ENCODE data around the gene STRAP. TPM values are rescaled to one million over a fixed set of nuclear protein-coding genes. Genes with fewer than 3 reads are reported as not detected.

The STRAP gene
- total and polyA plus RNA-seq, 8 donors = 36.1 to 52.2 (median 44.9) TPM

DNA sequence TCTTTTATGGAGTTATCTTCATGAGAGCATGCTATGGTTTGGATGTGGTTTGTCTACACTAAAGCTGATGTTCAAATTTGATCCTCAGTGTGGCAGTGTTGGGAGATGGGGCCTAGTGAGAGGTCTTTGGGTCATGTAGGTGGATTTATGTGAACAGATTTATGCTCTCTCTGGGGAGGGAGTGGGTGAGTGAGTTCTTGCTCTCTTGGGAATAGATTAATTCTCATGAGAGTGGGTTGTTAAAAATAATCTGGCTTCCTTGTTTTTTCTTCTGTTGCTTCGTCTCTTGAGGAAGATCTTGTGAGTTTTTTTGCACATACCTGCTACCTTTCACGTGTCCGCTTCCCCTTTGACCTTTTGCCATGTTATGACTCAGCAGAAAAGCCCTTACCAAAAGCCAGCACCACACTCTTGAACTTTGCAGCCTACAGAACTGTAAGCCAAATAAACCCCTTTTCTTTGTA is 49.4 kb downstream of the STRAP start:
- FAIRE-seq (no peak), DNase-seq (no peak), ATAC-seq (no peak)
- H3K4me3 ChIP-seq = no peak overlapping the region
- WGBS, 2 donors = 80% methylated on average over 3 of the region's 3 CpGs
- H3K4me1 ChIP-seq = peaks cover 0 to 12% (median 0%) of the 10 kb centered on the region in 3 donors
- TF ChIP-seq, protein P1, sequence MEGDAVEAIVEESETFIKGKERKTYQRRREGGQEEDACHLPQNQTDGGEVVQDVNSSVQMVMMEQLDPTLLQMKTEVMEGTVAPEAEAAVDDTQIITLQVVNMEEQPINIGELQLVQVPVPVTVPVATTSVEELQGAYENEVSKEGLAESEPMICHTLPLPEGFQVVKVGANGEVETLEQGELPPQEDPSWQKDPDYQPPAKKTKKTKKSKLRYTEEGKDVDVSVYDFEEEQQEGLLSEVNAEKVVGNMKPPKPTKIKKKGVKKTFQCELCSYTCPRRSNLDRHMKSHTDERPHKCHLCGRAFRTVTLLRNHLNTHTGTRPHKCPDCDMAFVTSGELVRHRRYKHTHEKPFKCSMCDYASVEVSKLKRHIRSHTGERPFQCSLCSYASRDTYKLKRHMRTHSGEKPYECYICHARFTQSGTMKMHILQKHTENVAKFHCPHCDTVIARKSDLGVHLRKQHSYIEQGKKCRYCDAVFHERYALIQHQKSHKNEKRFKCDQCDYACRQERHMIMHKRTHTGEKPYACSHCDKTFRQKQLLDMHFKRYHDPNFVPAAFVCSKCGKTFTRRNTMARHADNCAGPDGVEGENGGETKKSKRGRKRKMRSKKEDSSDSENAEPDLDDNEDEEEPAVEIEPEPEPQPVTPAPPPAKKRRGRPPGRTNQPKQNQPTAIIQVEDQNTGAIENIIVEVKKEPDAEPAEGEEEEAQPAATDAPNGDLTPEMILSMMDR (IDR thresholded peaks at IDR 0.05) = no peak
- H3K9me3 ChIP-seq = no peaks in the 10 kb centered on the region
- H3K36me3 ChIP-seq = no peaks in the 10 kb centered on the region
- no peaks in the 10 kb centered on the region for H3K27me3 ChIP-seq
- intact Hi-C loops (cut with DNase I) = no loop called here
- H3K27ac ChIP-seq = no peak overlapping the region

DNA sequence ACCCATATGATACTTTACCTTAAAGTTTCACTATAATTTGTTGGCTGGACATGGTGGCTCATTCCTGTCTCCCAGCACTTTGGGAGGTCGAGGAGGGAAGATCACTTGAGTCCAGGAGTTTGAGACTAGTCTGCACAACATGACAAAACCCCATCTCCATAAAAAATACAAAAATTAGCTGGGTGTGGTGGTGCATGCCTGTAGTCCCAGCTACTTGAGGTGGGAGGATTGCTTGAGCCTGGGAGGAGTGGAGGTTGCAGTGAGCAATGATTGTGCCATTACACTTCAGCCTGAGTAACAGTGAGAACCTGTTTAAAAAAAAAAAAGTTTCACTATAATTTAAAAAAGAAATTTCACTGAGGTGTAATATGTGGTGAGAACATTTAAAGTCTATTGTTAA is 50.1 kb downstream of the STRAP start:
- H3K4me1 ChIP-seq = peaks cover 0 to 12% (median 0%) of the 10 kb centered on the region in 3 donors
- no peak for FAIRE-seq
- DNase-seq = no peak
- H3K36me3 ChIP-seq = no peaks in the 10 kb centered on the region
- H3K27me3 ChIP-seq = no peaks in the 10 kb centered on the region
- H3K4me3 ChIP-seq = no peak overlapping the region
- intact Hi-C loops (cut with DNase I) = no loop called here
- no peak for ATAC-seq
- H3K9me3 ChIP-seq = no peaks in the 10 kb centered on the region
- TF ChIP-seq, protein P1 (IDR thresholded peaks at IDR 0.05) = no peak
- no peak overlapping the region for H3K27ac ChIP-seq
- 91 to 97% methylated on average over 1 of the region's 1 CpG for WGBS, 2 donors

DNA sequence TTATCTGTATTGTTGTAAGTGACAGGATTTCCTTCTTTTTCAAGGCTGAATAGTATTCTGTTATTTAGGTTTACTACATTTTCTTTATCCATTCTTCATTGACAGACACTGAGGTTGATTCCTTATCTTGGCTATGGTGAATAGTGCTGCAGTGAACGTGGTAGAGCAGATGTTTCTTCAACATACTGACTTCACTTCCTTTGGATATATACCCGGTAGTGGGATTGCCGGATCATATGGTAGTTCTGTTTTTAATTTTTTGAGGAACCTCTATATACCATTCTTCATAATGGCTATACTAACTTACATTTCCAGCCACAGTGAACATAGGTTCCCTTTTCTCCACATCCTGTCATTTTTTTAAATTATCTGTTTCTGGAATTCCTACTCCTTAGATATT is 50.8 kb downstream of the STRAP start:
- FAIRE-seq = no peak
- Histone ChIP-seq H3K36me3 (no peaks in the 10 kb centered on the region), H3K27me3 (no peaks in the 10 kb centered on the region), H3K4me1 (peaks cover 0 to 10% (median 0%) of the 10 kb centered on the region in 3 donors), H3K27ac (no peak overlapping the region), H3K9me3 (no peaks in the 10 kb centered on the region), H3K4me3 (no peak overlapping the region)
- 87 to 92% methylated on average over 3 of the region's 3 CpGs for WGBS, 2 donors
- TF ChIP-seq, protein P1 (IDR thresholded peaks at IDR 0.05) = no peak
- no peak for DNase-seq
- no peak for ATAC-seq
- intact Hi-C loops (cut with DNase I) = no loop called here

DNA sequence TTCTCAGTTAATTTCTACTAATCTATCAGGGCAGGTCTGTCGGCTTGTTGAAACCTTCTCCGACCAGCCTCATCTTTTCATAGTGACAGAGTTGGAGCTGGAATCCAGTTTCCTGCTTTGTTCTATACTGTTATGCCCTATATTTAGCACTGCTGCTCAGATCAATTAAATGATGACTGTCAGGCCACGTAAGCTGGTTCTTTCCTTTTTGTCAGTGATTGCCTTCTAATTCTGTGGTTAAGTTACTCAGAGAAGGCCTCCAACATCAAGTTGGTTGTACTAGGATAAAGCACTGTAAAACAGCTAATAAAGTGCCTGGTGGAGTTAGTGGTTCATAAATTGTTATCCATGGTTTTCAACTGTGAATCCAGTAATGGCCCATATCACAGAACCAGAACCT is 51.6 kb downstream of the STRAP start:
- ATAC-seq (no peak), DNase-seq (no peak), FAIRE-seq (no peak)
- H3K4me1 ChIP-seq = peaks cover 0 to 3% (median 0%) of the 10 kb centered on the region in 3 donors
- H3K27me3 ChIP-seq = no peaks in the 10 kb centered on the region
- no peaks in the 10 kb centered on the region for H3K36me3 ChIP-seq
- H3K9me3 ChIP-seq = no peaks in the 10 kb centered on the region
- H3K4me3 ChIP-seq = no peak overlapping the region
- 94 to 95% methylated on average over 3 of the region's 3 CpGs for WGBS, 2 donors
- intact Hi-C loops (cut with DNase I) = no loop called here
- TF ChIP-seq, protein P1 (IDR thresholded peaks at IDR 0.05) = no peak
- no peak overlapping the region for H3K27ac ChIP-seq

DNA sequence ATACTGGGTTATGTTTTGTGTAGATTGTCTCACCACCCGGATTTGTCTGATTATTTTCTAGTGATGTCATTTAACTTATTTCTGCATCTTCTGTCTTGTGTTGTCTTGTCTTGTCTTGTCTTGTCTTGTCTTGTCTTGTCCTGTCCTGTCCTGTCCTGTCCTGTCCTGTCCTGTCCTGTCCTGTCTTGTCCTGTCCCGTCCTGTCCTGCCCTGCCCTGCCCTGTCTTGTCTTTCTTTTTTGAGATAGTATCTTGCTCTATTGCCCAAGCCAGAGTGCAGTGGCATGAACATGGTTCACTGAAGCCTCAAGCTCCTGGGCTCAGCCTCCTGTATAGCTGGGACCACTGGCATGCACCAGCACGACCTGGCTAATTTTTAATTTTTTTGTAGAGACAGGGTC is 54.6 kb downstream of the STRAP start:
- WGBS, 2 donors = 89% methylated on average over 3 of the region's 3 CpGs
- FAIRE-seq = no peak

More for the DNA sequence above, 54.6 kb downstream of the STRAP start:
- Histone ChIP-seq H3K27me3 (no peaks in the 10 kb centered on the region), H3K27ac (no peak overlapping the region), H3K4me3 (no peak overlapping the region), H3K36me3 (no peaks in the 10 kb centered on the region), H3K9me3 (no peaks in the 10 kb centered on the region), H3K4me1 (no peaks in the 10 kb centered on the region)
- no peak for ATAC-seq
- intact Hi-C loops (cut with DNase I) = no loop called here
- DNase-seq = no peak
- TF ChIP-seq, protein P1 (IDR thresholded peaks at IDR 0.05) = no peak

All from pancreas (tissue), 10 donors.